ENCODE results near the gene IDH3A.

DNA sequence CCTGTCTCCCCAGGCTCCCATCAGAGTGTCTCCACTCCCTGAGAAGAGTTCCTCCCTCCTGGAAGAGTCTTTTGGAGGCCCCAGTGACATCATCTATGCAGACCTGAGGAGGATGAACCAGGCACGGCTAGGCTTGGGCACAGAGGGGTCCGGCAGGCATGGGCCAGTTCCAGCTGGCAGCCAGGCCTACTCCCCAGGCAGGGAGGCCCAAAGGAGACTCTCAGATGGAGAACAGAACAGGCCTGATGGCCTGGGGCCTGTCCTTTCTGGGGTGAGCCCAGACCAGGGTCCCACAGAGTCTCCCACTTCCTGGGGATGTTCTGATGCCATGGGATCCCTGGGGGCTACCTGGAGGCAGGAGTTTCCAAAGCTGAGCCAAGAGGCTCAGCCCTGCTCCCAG is 48.3 kb upstream of the IDH3A start:
- TF ChIP-seq, protein P1, sequence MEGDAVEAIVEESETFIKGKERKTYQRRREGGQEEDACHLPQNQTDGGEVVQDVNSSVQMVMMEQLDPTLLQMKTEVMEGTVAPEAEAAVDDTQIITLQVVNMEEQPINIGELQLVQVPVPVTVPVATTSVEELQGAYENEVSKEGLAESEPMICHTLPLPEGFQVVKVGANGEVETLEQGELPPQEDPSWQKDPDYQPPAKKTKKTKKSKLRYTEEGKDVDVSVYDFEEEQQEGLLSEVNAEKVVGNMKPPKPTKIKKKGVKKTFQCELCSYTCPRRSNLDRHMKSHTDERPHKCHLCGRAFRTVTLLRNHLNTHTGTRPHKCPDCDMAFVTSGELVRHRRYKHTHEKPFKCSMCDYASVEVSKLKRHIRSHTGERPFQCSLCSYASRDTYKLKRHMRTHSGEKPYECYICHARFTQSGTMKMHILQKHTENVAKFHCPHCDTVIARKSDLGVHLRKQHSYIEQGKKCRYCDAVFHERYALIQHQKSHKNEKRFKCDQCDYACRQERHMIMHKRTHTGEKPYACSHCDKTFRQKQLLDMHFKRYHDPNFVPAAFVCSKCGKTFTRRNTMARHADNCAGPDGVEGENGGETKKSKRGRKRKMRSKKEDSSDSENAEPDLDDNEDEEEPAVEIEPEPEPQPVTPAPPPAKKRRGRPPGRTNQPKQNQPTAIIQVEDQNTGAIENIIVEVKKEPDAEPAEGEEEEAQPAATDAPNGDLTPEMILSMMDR (conservative IDR thresholded peaks at IDR 0.05 in 1 of 2, IDR thresholded peaks at IDR 0.05 in 1 of 2; ENCODE audit: low read depth in 1 of 2, low read length in 2 of 2) = no peak
- TF ChIP-seq EZH2 (IDR thresholded peaks at IDR 0.05; ENCODE audit: low read length, missing control alignments) = no peak

Data from fibroblast of lung (primary cell).